Superior temporal gyrus (tissue), 1 donor: ENCODE data around the gene AOAH.

ENCODE experiments used
- DNase-seq: peaks from one replicate; pipeline ENCODE4 v3.0.0-alpha.2; 2016; ENCODE audit errors: extremely low spot score

AOAH gene

GRCh38 chr7:36630112-36630650 lies 94.1 kb downstream of the AOAH start:
- DNase-seq: no peak

DNA sequence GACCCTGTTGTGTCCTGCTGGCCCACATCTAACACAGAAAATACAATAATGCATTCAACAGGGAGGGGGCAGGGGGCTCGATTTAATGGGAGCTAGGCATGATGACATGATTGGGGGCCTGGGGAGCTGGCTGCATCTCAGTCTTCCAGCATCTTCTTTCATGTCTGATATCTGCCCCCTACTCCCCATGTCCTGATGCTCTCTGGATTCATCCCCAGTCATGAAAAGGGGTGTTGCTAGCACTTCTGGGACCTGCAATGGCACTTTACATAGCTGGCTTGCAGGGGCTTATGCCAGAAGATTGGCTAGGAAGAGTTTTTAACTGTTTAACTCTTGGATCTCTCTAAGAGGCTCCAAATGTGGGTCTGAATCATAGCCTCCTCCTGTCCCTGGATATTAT lies 94.9 kb downstream of the AOAH start:
- DNase-seq: no peak

- DNase-seq: no peak
Observed at GRCh38 chr7:36627836-36628235, 96.5 kb downstream of the AOAH start.

- no peak for DNase-seq
Observed at GRCh38 chr7:36626111-36626510, 98.2 kb downstream of the AOAH start.

GRCh38 chr7:36625247-36625646 lies 99.0 kb downstream of the AOAH start:
- no peak for DNase-seq

GRCh38 chr7:36623247-36623646 lies 101.0 kb downstream of the AOAH start:
- no peak for DNase-seq

- DNase-seq: no peak
Observed at GRCh38 chr7:36621396-36621795, 102.9 kb downstream of the AOAH start.

DNA sequence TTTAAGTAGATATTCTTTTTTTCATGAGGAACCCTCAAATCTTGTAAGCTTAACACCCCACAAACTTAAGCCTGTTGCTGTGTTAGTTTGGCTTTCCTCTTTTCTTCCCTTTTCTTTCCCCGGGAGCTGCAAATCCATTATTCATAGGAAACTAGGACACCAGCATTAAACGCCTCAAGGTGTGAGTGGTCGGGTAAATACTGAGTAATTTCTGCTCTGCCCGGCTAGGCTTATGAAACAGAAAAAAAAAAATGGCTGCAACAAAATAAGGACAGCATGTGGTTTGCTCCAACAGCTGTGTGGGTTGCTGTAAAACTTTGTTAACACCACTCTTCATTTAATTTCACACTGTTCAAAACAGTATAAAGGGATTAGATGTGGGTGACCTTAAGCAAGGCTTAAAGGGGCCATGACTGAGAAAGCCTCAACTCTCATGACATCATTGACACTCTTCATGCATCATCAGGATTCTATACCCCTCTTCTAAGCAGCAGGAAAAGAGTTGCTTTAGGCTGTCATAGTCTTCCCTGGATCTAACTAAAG lies 104.1 kb downstream of the AOAH start:
- no peak for DNase-seq

- DNase-seq: no peak
Observed at GRCh38 chr7:36617408-36617807, 106.9 kb downstream of the AOAH start.

- DNase-seq: no peak
Observed at GRCh38 chr7:36615852-36616540, 108.3 kb downstream of the AOAH start.

DNA sequence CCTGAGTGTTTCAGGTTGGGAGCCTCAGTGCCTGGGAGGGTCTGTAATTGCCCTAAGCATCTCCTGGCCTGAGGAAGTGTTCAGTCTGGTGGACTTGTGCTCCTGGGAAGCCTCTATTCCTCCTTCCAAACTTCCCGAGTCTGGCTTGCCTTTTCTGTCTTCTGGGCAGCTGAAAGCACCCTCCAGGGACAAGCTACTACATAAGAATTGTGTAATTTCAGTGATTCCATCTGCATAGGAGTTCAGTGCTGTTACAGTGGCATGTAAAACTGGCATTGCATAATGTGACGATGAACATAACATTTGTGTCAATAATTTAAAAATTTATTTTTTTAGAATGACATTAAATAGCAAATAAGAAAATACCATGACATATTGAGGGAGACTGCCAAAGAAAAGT lies 109.3 kb downstream of the AOAH start:
- DNase-seq: no peak

GRCh38 chr7:36613031-36613614 lies 111.2 kb downstream of the AOAH start:
- no peak for DNase-seq

DNA sequence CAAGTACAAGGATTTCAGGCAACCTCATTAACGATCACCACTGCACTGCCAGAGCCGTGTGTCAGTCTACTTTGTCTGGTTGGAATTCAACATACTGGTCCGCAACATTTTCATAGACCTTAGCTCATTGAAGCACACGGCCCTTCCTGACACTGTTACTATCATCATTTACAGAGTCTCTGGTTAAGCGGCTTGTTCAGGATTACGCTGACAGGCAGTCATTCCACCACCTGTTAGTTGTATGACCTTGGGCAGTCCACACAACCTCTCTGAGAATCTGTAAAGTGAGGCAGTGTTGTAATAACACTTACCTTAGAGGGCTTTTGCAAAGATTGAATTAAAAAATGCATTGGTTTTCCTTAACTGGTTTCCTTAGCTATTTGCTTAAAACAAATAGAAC lies 112.6 kb downstream of the AOAH start:
- no peak for DNase-seq

- no peak for DNase-seq
Observed at GRCh38 chr7:36607721-36608095, 116.6 kb downstream of the AOAH start.

DNA sequence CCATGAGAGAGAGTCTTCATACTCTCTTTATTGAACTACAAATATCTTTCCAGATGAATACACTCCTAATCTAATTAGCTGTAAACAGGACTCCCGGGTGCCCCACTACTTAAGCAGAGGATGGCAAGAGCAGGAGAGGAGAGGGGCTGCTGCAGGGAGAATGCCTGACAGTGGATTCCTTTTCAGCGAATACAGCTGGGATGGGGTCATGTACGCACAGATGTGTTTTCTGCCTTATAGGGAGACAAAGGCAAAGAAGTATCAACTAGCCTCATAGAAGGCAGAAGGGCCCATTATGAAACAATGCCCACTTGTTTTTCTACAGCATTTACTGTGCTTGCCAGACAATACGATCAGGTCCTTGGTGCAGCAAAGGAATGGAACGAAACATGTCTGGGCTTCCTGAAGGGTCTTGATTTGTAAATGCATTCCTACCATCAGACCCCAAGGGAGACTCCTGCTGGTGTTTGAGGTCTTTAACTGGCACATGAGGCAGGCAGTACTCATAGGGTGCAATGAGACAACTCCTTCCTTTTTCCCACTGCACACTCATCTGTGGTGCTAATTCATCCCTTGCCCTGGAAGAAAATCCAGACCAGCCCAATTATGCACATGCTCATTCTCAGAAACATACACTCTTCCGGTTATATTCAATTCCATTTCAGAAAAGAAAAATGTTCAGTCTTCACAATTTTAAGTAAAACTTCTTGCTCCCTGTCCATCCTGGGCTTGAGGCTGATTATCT lies 117.1 kb downstream of the AOAH start:
- peak; percentile 59 for DNase-seq

- DNase-seq: no peak
Observed at GRCh38 chr7:36606153-36606975, 117.9 kb downstream of the AOAH start.

- DNase-seq: no peak
Observed at GRCh38 chr7:36605261-36606051, 118.8 kb downstream of the AOAH start.

DNA sequence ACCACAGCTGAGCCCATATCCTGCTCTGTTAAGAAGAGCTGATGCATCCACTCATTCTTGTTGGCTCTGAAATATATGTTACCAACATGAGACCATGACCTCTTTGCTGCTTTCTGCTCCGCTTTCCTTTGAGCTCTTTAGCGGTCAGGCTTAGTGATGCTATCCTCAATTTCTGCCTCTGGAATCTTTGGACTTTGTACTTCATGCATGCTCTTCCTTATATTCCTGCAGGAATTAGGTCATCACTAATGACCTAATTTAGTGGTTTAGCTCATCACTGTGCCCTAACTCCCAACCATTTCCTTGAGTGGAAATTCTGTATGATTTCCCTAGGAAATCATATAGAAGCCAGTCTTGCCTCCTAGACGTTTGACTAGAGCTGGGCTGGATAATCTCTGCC lies 119.5 kb downstream of the AOAH start:
- no peak for DNase-seq

DNA sequence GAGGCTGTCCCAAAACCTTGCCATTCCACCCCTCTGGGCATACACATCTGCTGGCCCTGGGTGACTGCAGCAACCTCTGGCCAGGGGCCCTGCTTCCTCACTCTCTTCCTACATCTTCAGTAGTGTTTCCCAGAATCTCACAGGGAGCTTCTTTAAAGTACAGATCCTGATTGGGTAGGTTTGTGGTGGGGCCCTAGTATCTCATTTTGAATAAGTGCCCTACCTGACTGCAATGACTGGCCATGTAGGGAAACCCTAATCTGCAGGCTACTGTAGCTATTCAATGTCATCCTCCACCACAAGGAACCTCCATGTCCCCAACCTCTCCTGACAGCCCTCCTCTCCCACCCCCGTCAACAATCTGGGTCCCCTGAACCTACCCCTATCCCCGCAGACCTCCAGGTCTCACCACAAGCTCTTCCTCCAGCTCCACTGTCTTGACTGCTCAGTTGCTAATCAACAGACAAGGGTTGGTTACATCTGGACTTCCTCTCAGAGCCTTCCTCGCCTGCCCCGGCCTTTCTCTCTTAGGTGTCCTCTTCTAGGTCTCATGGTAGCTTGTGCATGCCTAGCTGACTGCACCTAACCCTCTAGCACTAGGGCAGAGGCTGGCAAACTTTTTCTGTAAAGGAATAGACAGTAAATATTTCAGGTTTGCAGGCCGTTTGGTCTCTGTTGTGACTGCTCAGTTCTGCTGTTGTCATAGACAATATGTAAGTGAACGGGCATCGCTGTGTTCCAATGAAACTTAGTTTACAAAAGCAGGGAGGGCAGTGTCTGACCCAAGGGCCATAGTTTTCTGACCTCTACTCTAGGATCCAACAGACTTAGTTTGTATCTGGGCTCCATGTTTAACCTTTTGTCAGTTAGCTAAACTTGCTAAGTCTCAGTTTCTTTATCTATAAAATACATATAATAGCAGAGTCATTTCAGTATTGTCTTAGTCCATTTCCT lies 121.1 kb downstream of the AOAH start:
- no peak for DNase-seq

DNA sequence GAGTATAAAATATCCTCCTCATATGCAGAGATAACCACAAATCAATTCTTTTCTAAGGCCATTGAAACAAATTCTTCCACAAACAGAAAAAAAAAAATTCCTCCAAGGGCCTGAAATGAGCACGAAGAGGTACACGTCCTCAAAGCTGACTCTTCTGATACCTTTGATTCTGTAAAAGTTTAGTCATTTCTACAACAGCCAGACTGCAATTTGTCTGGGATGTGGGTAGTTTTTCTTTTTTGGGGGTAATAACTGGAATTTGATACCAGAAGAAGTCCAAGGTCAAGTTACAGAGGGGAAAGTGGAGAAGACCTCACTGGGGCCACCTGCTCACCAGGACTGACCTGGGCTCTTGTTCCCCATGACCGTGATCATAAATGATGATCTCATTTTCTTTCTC lies 121.8 kb downstream of the AOAH start:
- no peak for DNase-seq
